ENCODE results near the gene ZNF566.
"Not testable (repeated sequence)": the region's sequence is repeated elsewhere in the genome, so short reads cannot be mapped to it uniquely, and the experiment has no call there.

DNA sequence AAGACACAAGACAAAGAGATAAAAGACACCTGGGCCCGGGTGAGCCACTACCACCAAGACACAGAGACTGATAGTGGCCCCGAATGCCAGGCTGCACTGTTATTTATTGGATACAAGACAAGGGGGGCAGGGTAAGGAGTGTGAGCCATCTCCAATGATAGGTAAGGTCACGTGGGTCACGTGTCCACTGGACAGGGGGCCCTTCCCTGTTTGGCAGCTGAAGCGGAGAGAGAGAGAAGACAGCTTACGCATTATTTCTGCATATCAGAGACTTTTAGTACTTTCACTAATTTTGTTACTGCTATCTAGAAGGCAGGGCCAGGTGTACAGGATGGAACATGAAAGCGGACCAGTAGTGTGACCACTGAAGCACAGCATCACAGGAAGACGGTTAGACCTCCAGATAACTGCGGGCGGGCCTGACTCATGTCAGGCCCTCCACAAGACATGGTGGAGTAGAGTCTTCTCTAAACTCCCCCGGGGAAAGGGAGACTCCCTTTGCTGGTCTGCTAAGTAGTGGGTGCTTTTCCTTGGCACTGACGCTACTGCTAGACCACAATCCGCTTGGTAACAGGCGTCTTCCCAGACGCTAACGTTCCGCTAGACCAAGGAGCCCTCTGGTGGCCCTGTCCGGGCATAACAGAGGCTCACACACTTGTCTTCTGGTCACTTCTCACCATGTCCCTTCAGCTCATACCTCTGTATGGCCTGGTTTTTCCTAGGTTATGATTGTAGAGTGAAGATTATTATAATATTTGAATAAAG lies 3.5 kb upstream of the ZNF566 start:
- not testable (repeated sequence) for TF ChIP-seq POLR2A (IDR thresholded peaks at IDR 0.05; ENCODE audit: low read length); GATA1 (IDR thresholded peaks at IDR 0.05; ENCODE audit: low read depth, low read length)

Data from erythroblast (primary cell).